GM18951 (cell line): ENCODE data around the gene AGAP9.
"Not testable (repeated sequence)": the region's sequence is repeated elsewhere in the genome, so short reads cannot be mapped to it uniquely, and the experiment has no call there.

Experiments
- in situ Hi-C: fragments of 300-500 bp; cut with MboI; formaldehyde crosslinking; loops from one replicate; pipeline ENCODE4 v1.12.0; 2022; ENCODE audit warnings: low sequenced_read_pairs, mixed read lengths, inconsistent platforms; ENCODE audit not compliant: unreplicated experiment

The AGAP9 gene

DNA sequence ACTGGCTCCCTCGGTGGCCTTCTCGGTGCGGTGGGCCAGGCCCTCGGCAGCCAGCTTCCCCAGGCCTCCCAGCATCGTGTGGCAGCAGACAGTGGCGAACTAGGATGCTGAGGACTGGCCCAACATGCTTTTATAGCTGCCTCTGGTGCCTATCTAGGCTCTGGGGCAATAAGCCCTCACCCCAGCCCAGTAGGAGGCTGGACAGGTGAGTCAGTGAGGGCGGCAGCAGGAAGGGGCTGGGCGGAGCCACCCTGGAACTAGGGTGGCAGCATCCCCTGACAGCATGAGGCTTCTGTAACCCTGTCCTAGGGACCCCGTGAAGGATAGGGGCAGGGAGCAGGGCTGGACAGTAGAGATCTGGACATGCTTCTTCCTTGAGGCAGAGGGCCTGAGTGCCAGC is 31.8 kb downstream of the AGAP9 start, which contains the start of gene FAM25G:
TSS of gene FAM25G (minus strand) at position 101 of the 400 bp plus-strand sequence. CDS start at position 75, 26 bp downstream.
- in situ Hi-C loops, result not testable (repeated sequence)

DNA sequence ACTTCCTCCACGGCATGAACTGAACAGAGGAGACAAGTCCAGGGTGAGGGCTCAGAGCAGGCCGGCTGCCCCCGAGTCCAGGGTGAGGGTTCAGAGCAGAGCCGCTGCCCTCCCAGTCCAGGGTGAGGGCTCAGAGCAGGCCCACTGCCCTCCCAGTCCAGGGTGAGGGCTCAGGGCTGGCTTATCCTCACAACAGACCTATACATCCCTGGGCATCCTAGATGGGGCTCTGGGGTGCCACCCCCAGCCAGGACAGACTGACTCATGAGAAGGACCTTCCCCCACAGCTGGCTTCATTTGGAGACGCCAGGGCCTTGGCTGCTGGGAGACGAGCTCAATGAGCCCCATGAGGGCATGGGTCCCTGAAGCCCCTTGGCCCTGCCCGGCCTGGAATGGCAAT is 33.8 kb downstream of the AGAP9 start:
- in situ Hi-C loops, result not testable (repeated sequence)

DNA sequence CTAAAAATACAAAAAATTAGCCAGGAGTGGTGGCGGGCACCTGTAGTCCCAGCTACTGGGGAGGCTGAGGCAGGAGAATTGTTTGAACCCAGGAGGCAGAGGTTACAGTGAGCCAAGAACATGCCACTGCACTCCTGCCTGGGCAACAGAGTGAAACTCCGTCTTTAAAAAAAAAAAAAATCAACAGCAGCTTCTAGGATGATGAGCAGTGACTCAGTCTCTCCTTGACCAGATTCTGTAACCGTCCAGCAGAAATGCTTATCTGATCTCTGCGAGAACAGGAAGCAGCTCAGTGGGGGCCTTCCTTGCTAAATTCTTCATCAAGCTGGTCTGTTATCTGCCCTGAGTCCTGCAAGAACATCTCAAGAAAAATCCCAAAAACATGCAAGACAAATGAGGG is 37.5 kb downstream of the AGAP9 start:
- in situ Hi-C loops, result not testable (repeated sequence)

DNA sequence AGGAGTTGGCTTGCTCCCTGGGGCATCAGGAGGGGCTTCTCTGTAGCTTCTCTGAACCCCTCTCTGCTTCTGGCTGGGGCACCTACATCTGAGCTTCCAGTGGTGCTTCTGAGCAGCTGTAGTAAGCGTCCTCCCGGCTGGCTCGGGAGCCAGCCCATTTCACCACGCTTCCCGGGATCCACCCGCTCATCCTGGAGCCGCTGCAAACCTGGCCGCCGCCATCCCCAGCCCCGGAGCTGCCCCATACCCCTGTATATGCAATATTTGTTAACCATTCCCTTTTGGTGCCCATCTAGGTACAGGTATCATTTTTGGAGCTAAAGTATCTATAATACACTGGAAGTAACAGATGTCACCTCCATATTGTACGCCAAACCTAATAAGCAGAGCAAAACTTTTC is 38.7 kb downstream of the AGAP9 start:
- in situ Hi-C loops, result not testable (repeated sequence)

DNA sequence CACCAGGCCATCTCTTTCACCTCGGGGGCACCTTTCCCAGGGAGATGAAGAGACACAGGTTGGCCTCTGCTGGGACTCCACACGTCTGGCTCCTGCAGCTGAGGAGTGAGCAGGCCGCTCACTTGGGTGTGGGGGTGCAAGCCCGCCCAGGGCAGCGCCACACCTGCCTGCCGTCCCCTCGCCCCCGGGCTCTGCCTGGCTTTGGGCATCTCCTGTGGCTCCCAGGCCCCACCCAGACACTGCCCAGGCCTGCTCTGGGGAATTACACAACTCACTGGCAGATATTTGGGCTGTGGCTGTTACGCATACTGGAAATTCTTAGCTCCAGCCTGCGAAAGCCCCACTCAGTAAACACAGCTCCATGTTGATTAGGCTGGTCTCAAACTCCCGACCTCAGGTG is 39.5 kb downstream of the AGAP9 start, which contains the start of gene ANXA8:
TSS of gene ANXA8 (minus strand) at position 193 of the 400 bp plus-strand sequence. CDS start at position 11, 182 bp downstream.
- in situ Hi-C loops, result not testable (repeated sequence)

DNA sequence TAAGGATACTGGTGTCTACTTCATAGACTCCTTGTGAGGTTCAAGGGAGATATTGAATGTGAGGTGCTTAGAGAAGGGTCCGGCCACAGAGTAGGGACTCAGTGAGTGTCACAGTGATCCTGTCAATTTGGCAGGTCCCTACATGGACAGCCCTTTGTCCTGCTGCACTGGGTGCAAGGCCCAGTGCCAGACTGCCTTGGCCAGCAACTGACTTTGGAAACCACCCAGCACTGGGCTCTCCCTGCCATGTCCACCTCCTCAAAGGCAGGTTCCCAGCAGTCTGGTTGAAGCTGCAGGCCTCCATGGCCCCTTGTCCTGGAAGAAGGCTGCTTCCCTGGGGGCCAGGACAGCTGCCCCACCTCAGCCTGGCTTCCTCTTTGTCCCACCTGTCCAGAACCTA is 41.1 kb downstream of the AGAP9 start:
- in situ Hi-C loops, result not testable (repeated sequence)

DNA sequence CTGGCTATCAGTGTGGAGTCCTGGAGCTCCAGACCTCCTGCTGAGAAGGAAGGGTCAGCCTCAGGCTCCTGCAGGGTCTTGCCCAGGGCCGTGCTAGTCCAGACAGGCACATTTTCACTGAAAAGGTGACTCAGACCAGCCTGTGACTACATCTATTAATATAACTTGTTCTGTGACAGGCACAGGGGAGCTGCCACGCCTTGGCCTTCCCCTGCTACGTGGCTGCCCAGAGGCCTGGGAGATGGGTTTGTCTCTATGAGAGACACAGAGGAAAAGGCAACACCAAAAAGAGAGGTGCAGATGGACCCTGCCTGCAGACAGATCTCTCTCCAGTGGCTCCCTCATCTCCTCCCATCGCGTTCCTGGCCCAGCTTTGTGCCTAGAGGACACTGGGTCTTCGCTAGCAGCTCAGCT is 41.7 kb downstream of the AGAP9 start:
- in situ Hi-C loops, result not testable (repeated sequence)

DNA sequence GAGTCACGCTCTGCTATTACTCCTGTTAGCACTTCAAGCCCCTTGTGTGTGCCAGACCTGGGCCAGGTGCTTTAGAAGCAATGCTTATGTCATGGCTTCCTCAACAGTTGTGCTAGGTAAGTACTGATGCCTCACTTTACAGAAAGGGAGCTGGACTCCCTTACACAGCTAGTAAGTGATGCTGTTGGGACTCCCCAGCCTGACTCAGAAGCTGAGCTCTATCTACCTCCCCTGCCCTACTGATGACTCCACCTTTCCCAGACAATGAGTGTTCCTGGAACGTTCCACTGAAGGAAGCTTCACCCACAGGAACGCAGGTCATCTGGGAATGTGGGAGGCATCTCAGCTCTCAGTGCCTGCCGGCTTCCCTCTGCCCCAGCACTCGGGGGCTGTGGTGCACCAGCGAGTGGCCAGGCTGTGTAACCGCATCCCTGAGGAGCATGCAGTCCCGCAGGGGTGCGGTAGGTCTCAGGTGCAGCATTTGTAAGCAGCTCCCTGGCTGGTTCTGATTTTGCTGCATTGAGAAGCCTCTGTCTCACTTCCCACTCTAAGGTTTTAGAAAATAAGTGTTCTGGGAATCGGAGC is 42.2 kb downstream of the AGAP9 start:
- in situ Hi-C loops, result not testable (repeated sequence)

DNA sequence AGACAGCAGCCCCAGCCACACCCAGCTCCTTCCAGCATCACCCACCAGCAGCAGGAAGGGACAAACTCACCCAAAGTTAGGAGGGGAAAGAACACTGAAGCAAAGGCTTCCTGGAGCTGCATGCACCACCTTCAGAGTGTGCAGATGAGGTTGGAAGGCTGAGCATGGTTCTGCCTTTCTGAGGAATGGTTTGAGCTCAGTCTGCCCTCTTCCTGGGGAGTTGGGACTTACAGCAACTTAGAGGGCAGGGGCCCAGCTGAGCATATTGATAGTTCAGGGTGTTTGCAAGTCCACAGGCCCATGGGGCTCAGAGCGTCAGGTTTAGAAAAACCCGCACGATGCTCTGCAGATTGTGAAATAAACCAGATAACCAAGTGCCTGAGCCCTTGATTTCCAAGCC is 43.3 kb downstream of the AGAP9 start:
- in situ Hi-C loops, result not testable (repeated sequence)

DNA sequence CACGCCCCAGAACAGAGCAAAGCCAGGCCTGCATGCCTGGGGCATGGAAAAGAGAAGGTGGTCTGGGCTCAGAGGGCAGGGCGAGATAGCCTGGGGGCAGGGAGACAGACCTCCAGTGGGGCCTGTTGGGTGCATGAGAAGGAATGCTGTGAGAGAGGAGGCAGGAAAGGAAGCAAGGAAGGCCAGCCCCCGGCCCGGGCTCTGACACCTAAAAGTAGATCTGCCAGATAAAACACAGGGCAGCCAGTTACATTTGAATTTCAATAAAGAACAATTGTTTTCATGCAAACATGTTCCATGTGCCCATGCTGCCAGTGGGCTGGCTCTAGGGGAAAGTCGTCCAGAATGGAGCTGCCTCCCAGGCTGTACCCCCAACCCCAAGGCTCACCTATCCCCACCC is 45.3 kb downstream of the AGAP9 start:
- in situ Hi-C loops, result not testable (repeated sequence)

DNA sequence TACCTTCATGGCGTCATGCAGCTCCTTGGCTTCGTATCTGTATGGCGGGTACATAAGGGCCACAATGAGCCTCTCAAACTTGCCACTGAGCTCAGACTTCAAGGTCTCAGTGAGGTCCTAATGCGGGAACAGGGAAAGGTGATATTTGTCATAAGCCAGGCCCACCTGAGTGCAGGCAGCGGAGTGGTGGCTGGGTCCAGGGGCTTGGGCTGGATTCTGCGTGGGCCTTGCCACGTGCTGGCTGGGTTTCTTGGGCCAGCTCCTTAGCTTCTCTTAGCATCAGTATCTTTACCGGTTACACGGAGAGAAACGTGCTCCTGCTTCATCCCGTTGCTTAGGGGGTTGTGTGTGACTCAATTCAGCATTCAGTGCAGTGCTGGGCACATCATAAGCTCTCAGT is 46.4 kb downstream of the AGAP9 start:
- in situ Hi-C loops, result not testable (repeated sequence)

DNA sequence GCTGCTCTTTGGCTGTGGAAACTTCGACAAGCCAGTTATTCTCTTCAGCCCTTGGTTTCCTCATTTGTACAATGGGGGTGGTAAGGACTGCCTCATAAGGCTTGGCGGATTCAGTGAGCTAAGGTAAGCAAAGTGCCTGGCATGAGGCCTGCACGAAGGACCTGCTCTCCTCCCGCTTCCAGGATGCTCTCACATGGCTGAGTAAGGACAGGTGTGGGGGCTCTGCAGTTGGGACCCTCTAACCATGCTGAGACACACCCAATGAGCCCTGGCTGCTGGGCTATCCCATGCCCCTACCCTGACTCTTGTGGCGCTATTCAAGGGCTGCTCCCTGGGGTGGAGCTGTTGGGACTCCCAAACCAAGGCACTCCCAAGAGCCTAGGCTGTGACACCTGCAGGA is 48.3 kb downstream of the AGAP9 start:
- in situ Hi-C loops, result not testable (repeated sequence)

DNA sequence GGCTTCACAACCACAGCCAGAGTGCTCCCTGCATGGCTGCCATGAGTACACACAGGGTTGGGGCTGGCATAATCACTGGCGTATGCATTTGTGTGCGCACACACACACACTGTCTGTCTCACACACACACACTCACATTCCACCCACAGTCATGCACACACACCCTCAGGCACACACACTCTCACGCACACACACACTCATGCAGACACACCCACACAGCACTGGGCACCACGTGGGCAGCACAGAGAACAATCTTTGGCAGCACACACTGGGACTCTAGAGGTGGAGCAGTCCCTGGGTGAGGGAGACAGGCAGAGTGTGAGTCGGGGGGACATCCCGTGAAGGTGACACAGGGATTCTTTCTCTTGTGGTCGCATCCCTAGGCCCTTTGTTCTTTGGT is 49.9 kb downstream of the AGAP9 start:
- in situ Hi-C loops, result not testable (repeated sequence)

DNA sequence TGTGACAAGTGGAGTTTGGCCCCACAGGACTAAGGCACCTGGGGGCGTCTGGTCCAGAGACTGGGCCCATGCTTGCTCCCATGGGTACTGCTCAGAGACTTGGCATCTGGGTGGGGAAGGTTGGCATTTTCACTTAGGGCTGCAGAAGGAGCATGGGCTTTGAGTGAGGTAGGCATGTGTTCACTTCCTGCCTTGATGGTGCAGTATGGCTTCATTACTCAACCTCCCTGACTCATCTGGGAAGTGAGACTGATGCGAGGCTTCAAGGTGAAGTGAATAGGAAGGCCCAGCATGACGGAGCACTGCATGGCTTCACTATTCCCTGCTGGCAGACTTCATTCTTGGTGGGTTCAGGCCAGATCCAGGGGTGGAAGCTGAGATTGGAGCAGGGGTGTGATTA is 50.8 kb downstream of the AGAP9 start:
- in situ Hi-C loops, result not testable (repeated sequence)

DNA sequence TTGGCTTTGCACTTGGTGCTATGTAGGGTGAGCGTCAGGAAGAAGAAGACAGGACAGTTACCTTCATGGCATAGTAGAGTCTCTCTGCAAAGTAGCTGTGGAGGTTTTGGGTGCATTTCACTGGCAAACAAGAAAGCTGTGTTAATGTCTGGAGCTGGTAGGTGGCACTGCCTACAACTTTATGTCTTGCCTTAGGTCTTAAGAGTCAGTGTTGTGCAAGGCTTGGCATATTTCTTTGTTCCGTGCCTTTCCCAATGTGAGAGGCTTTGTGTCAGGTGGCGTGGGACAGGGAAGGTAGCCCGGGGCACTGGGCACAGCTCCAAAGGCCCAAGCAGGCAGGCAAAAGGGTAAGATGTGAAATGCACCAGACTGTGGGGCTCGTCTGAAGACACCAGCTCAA is 51.4 kb downstream of the AGAP9 start:
- in situ Hi-C loops, result not testable (repeated sequence)

DNA sequence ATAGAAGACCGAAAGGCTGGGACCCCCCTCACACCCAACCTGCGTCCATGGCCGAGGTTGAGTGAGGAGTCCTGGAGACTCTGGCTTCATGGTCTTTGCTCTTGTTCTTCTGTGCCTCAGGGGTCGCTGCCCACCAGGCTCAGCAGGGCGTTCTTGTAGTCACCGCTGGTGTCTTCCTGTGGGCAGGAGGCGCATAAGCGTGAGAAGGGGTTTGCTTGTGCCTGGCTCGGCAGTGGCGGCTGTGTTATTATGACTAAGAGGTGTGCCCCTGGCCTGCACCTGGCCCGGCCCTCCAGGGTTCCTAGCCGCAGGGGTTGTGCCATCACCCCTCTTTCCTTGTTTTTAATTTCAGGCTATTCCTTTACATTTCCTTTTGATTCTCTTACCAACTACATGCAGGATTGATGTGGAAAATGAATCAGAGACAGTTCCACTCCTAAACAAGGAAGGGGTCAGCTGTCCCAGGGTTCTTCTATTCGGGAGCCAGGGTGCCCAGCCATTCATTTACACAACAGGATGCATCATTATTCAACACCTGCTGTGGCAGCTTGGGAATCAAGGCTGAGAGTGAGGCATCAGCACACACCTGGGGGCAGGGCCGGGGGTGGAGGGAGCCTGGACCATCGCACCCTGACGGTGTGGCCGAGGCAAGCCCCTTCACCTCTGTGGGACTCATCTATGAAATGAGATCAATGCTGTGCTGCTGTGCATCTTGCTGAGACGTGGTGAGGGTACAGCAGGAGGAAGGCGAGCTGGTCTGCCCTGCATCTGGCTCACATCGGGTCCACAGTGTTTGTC is 54.5 kb downstream of the AGAP9 start:
- in situ Hi-C loops, result loop anchor here (10.0 kb wide), 1 partner anchor 1074 kb away; no protein-coding TSS in a partner anchor

DNA sequence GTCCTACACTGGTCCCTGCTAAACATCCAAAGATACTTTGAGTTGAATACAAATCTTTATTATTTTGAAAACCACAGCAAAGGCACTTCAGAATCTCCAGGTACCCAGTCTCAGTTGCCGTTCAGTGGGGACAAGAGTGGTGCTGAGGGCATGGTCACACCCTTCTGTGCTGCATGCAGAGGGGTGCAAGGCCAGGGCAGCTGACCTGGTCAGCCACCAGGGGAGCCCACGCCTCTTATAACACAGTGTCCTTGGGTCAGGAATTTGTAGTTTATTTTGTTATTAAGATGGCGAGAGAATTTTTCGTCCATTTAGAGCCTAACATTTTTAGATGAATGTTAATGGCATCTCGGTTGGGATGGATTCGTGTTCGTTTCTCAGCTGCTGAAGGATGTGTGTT is 55.5 kb downstream of the AGAP9 start:
- in situ Hi-C loops, result loop anchor here (10.0 kb wide), 1 partner anchor 1073 kb away; no protein-coding TSS in a partner anchor

DNA sequence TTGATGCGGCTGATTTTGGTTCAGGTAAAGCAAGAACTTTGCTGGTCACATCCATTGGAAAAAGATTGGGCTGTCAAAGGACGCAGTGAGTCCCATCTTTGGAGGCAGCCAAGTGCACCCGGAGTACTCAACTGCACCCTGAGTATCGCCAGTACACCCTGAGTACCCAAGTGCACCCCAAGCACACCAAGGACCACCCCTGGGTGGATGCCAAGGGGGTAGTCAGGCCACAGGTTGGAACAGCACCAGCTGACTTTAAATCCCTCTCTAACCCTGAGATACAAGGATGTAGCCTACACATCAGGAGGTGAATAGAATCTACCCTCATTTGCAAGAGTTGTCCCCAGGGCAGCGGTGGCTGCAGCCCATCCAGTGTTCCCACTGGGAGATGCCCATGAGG is 56.0 kb downstream of the AGAP9 start:
- in situ Hi-C loops, result loop anchor here (10.0 kb wide), 1 partner anchor 1073 kb away; no protein-coding TSS in a partner anchor

DNA sequence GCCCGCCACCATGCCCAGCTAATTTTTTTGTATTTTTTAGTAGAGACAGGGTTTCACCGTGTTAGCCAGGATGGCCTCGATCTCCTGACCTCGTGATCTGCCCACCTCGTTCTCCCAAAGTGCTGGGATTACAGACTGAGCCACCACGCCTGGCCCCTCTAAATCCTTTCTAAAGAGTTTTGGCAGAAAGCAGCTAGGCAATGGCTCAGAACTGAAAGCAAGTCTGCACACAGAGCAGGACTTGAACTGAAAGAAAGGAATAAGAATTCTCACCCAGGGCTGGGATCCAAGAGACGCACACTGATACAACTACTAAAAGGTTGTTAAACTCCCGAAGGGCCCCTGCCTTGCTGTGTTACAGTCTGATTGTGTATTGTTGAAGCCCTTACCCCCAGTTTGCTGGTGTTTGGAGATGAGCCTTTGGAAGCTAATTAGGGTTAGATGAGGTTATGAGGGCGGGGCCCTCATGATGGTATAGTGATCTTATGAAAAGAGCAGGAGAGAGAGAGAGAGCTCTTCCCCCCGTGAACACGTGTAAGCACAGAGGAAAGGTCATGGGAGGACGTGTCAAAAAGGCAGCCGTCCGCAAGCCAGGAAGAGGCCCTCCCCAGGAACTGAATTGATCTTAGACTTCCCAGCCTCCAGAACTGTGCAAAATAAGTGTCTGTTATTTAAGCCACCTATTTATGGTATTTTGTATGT is 58.1 kb downstream of the AGAP9 start:
- in situ Hi-C loops, result loop anchor here (10.0 kb wide), 1 partner anchor 1071 kb away; no protein-coding TSS in a partner anchor

DNA sequence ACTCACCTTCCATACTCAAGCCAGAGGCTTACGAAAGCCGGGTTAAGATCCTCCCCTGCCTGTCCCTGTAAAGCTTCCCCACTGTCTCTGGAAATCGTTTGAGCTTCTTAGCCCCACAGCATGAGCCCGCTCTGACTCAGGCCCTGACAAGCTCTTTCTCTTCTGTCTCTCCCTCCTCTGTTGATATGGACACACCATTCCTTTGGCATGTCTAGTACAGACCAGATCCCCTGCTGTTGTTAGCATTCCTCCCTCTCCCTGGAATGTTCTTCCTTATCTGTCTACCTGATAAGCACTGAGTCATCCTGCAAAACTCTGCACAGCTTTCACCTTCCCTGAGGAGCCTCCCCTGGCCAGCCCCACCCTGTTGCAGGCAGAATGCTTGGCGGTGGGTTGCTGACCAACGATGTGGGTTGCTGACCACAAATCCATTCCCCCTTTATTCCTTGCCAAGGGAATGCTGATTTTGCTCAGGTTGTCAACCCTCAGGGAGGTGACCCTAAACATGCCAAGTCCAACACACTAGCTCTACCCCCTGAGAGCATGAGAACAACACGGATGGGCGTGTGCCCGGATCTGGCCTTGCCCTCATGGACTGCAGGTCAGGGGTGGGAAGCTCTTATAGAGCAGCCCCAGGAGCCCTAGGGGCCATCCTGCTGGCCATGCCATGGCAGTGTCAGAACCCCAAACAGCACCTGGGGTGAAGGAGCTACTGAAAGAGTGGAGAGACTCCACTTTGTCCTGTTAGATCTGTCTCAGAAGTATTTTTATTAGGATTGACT is 60.7 kb downstream of the AGAP9 start:
- in situ Hi-C loops, result loop anchor here (10.0 kb wide), 1 partner anchor 1068 kb away; no protein-coding TSS in a partner anchor
